ENCODE data around the gene GNAS-AS1.

GNAS-AS1 gene

GRCh38 chr20:58807801-58808200, 42.9 kb downstream of the GNAS-AS1 start:
- DNase-seq, result no peak

- no peak for DNase-seq
Observed at GRCh38 chr20:58803533-58803932, 47.2 kb downstream of the GNAS-AS1 start.

GRCh38 chr20:58802061-58802460, 48.6 kb downstream of the GNAS-AS1 start:
- DNase-seq, result no peak

GRCh38 chr20:58800134-58800871, 50.4 kb downstream of the GNAS-AS1 start:
- DNase-seq, result no peak

GRCh38 chr20:58797371-58798338, 53.0 kb downstream of the GNAS-AS1 start:
- DNase-seq, result no peak

GRCh38 chr20:58795923-58796245, 54.8 kb downstream of the GNAS-AS1 start:
- DNase-seq, result no peak

- no peak for DNase-seq
Observed at GRCh38 chr20:58795181-58795922, 55.4 kb downstream of the GNAS-AS1 start.

GRCh38 chr20:58794510-58795180, 56.1 kb downstream of the GNAS-AS1 start:
- DNase-seq, result no peak

- DNase-seq, result no peak
Observed at GRCh38 chr20:58793512-58794420, 56.9 kb downstream of the GNAS-AS1 start.

- DNase-seq, result no peak
Observed at GRCh38 chr20:58792426-58792825, 58.3 kb downstream of the GNAS-AS1 start.

- DNase-seq, result no peak
Observed at GRCh38 chr20:58791286-58791685, 59.4 kb downstream of the GNAS-AS1 start.

GRCh38 chr20:58790454-58790853, 60.2 kb downstream of the GNAS-AS1 start:
- no peak for DNase-seq

- DNase-seq, result no peak
Observed at GRCh38 chr20:58788896-58789544, 61.7 kb downstream of the GNAS-AS1 start.

- DNase-seq, result no peak
Observed at GRCh38 chr20:58787211-58788005, 63.3 kb downstream of the GNAS-AS1 start.

- no peak for DNase-seq
Observed at GRCh38 chr20:58784321-58785074, 66.2 kb downstream of the GNAS-AS1 start.

- no peak for DNase-seq
Observed at GRCh38 chr20:58783511-58784011, 67.1 kb downstream of the GNAS-AS1 start.

- no peak for DNase-seq
Observed at GRCh38 chr20:58781138-58781537, 69.6 kb downstream of the GNAS-AS1 start.

GRCh38 chr20:58778760-58779159, 71.9 kb downstream of the GNAS-AS1 start:
- no peak for DNase-seq

GRCh38 chr20:58777657-58778056, 73.0 kb downstream of the GNAS-AS1 start:
- DNase-seq, result no peak
